Measurements from ENCODE around the gene CNNM1.

Gene CNNM1

DNA sequence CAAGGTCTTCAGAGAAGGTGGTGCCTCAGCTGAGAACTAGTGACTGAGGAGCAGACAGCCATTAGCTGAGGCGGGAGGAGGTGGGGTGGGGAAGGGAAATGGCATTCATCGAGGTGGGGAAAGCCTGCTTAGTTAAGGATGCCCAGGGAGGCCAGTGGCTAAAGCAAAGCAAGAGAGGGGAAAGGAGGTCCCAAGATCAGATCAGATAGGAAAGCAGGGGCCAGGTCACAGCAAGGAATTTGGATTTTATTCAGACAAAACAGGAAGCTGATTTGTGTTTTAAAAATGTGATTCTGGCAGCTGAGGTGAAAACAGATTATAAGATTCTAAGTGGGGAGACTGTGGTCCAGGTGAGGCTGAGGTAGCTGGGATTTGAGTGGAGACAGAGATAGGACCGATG lies 45.8 kb downstream of the CNNM1 start:
- FAIRE-seq: no peak
- TF ChIP-seq, protein P1, sequence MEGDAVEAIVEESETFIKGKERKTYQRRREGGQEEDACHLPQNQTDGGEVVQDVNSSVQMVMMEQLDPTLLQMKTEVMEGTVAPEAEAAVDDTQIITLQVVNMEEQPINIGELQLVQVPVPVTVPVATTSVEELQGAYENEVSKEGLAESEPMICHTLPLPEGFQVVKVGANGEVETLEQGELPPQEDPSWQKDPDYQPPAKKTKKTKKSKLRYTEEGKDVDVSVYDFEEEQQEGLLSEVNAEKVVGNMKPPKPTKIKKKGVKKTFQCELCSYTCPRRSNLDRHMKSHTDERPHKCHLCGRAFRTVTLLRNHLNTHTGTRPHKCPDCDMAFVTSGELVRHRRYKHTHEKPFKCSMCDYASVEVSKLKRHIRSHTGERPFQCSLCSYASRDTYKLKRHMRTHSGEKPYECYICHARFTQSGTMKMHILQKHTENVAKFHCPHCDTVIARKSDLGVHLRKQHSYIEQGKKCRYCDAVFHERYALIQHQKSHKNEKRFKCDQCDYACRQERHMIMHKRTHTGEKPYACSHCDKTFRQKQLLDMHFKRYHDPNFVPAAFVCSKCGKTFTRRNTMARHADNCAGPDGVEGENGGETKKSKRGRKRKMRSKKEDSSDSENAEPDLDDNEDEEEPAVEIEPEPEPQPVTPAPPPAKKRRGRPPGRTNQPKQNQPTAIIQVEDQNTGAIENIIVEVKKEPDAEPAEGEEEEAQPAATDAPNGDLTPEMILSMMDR (IDR thresholded peaks at IDR 0.05; ENCODE audit: insufficient read depth, missing control alignments): no peak

DNA sequence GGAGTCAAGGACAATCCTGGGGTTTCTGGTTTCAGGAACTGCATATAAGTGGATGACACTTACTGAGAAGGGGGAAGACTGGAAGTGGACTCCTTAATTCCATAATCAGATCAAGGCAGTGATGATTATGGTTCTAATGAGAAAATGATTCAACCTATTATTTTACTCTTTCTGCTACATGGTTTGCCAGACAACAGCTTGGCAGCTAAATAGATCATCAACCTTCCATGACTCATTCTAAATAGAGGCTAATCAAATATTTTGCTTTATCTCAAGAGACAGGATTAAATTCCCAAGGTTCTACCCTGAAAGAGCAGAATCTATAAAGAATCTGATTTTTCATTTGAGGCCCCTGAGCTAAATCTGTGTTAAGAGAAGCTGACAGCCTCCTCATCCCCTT lies 46.3 kb downstream of the CNNM1 start:
- TF ChIP-seq, protein P1 (IDR thresholded peaks at IDR 0.05; ENCODE audit: insufficient read depth, missing control alignments): no peak
- no peak for FAIRE-seq
- DNase-seq (ENCODE audit: insufficient read length, low spot score): no peak

More for the DNA sequence above, 45.8 kb downstream of the CNNM1 start:
- no peak for DNase-seq (ENCODE audit: insufficient read length, low spot score)

DNA sequence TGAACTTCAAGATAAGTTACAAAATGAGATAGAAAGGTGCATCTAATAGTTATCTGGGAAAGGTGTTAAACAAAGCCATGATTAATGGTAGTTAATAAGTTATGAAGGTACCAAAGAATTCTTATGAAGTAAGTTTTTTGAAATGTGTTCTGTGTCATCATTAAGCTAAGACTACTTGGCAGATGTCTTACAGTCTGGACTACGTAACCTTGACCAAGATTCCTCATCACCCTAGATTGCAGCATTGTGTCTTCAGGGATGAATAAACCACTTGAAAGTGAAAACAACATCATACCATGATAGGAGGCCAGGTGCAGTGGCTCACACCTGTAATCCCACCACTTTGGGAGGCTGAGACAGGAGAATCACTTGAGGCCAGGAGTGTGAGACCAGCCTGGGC lies 53.0 kb downstream of the CNNM1 start:
- no peak for DNase-seq (ENCODE audit: insufficient read length, low spot score)
- no peak for FAIRE-seq
- TF ChIP-seq, protein P1 (IDR thresholded peaks at IDR 0.05; ENCODE audit: insufficient read depth, missing control alignments): no peak

DNA sequence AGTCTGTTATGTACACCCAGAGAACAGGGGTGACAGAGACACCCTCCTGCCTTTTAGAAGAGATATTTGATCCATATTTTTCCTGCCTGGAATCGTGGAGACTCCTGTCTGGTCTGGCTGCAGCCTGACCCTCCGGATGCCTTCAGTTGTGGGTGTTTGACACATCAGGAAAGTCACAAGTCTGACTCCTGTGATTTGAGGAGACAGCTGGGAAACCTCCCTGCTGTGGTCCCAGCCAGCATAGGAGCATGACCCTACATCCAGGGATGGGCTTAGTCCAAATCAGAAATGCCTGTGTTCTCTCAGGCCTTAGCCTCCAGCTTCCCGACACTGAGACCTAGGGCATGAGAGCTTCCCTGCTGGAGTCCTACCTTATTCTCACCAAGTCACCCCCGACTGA lies 57.9 kb downstream of the CNNM1 start:
- DNase-seq (ENCODE audit: insufficient read length, low spot score): no peak
- TF ChIP-seq, protein P1 (IDR thresholded peaks at IDR 0.05; ENCODE audit: insufficient read depth, missing control alignments): no peak
- no peak for FAIRE-seq

DNA sequence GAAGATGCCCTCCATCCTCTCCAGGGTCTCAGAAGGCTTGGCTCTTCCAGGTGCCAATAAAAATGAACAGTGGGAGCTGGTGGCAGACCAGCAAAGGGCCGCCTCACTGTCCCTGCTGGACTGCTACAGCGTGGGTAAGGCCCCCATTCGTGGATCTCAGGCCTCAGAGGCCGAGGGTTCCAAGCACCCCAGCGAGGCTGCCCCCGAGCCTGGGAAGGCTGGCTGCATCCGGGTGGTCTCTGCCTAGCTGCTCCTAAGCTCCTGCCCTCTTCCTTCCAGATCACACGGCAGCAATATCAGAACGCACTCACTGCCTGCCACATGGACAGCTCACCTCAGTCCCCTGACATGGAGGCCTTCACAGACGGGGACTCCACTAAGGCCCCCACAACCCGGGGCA lies 58.4 kb downstream of the CNNM1 start:
- TF ChIP-seq, protein P1 (IDR thresholded peaks at IDR 0.05; ENCODE audit: insufficient read depth, missing control alignments): no peak
- FAIRE-seq (no peak), DNase-seq (ENCODE audit: insufficient read length, low spot score) (no peak)

DNA sequence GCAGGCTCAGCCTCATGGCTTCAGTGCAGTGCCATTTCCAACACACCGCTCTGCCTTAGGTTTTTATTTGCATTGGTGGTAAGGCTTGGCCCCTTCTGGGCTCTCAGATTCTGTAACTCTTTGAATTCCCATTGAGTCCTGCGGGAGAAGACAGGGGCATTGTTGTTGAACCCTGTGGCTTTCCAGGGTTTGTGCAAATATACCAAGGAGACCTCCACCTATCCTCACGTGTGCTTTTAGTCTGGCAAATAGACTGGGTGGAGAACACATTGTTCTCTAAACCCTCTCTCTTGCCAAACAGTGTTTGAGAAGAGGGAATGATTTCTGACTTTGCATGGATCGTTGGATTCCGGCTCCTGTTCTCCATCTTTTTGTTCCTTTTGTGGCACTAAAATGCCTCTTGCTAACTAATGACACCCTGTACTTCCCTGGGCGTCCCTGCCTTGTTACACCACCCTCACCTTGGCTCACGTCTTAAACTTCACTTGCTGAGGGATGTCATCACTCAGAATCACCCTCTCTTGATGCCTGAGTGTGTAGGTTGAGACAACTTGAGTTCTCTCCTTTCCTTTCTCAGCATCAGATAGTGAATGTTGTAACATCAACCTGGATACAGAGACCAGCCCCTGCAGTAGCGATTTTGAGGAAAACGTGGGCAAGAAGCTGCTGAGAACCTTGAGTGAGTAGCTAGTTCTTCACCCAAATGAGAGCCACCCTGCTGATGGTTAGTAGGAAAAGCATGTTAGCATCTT lies 60.7 kb downstream of the CNNM1 start:
- FAIRE-seq (no peak), DNase-seq (ENCODE audit: insufficient read length, low spot score) (no peak)
- TF ChIP-seq, protein P1 (IDR thresholded peaks at IDR 0.05; ENCODE audit: insufficient read depth, missing control alignments): no peak

DNA sequence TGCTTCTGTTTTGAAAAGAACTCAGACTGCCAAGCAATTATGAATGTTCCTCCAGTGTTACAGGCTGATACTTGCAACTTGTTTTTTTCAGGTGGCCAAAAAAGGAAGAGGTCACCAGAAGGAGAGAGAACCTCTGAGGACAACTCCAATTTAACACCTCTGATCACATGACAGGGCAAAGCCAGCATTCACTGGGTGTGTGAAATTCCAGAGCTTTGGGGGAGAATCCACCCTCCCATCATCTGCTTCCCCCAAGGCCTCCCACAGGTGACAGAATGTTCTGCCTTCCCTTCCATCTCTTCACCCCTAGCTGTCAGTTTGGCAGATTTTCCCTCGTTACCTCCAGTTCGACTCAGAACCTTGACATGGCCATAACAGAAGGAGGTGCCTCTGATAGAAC lies 62.2 kb downstream of the CNNM1 start:
- FAIRE-seq (no peak), DNase-seq (ENCODE audit: insufficient read length, low spot score) (no peak)
- TF ChIP-seq, protein P1 (IDR thresholded peaks at IDR 0.05; ENCODE audit: insufficient read depth, missing control alignments): no peak

Data from D721Med (cell line).